Loucy (cell line): Measurements from ENCODE around the gene TRIO.

ENCODE experiments used
- H2AFZ ChIP-seq: fragments of 200-600 bp; sonication (generic); 2 replicates; pipeline ENCODE4 v1.6.0; 2016; ENCODE audit warnings: antibody characterized with exemption, mild to moderate bottlenecking, low read length, moderate library complexity
- H3F3A ChIP-seq: fragments of 200-600 bp; 2 replicates; pipeline ENCODE4 v1.6.0; 2016; ENCODE audit warnings: antibody characterized with exemption, low read depth, mild to moderate bottlenecking
- H3K27me3 ChIP-seq: fragments of 200-600 bp; sonication (generic); 2 replicates; pipeline ENCODE4 v1.6.1; 2014; ENCODE audit warnings: low read length, mild to moderate bottlenecking; ENCODE audit not compliant: insufficient read depth, poor library complexity, severe bottlenecking
- H3K36me3 ChIP-seq: fragments of 200-600 bp; sonication (generic); 2 replicates; pipeline ENCODE4 v1.6.1; 2016; ENCODE audit warnings: low read length; ENCODE audit not compliant: insufficient read depth
- H3K4me1 ChIP-seq: fragments of 200-600 bp; sonication (generic); 2 replicates; pipeline ENCODE4 v1.5.1; 2014; ENCODE audit warnings: low read length, mild to moderate bottlenecking; ENCODE audit not compliant: insufficient read depth, poor library complexity, severe bottlenecking
- H3K4me2 ChIP-seq: fragments of 200-600 bp; sonication (generic); 2 replicates; pipeline ENCODE4 v1.6.0; 2014; ENCODE audit warnings: antibody characterized with exemption, low read length, low read depth, mild to moderate bottlenecking; ENCODE audit not compliant: poor library complexity, severe bottlenecking
- H3K4me3 ChIP-seq: fragments of 200-600 bp; sonication (generic); 2 replicates; pipeline ENCODE4 v1.5.1; 2014; ENCODE audit warnings: low read length, mild to moderate bottlenecking, mixed read lengths; ENCODE audit not compliant: poor library complexity, severe bottlenecking
- H3K79me2 ChIP-seq: fragments of 200-600 bp; sonication (generic); 2 replicates; pipeline ENCODE4 v1.6.1; 2014; ENCODE audit warnings: low read length; ENCODE audit not compliant: insufficient read depth
- H3K9ac ChIP-seq: fragments of 200-600 bp; sonication (generic); 2 replicates; pipeline ENCODE4 v1.6.0; 2014; ENCODE audit warnings: mild to moderate bottlenecking, low read depth, low read length, moderate library complexity; ENCODE audit not compliant: poor library complexity, severe bottlenecking
- H3K9me2 ChIP-seq: fragments of 200-600 bp; sonication (generic); replicated peaks from 2 replicates; pipeline ENCODE4 v1.6.1; 2016; ENCODE audit warnings: low read depth, low read length, mixed read lengths
- H3K9me3 ChIP-seq: fragments of 200-600 bp; sonication (generic); 2 replicates; pipeline ENCODE4 v1.6.1; 2014; ENCODE audit warnings: mild to moderate bottlenecking, antibody characterized with exemption, low read length, low read depth; ENCODE audit not compliant: insufficient read depth
- H4K20me1 ChIP-seq: fragments of 200-600 bp; sonication (generic); 2 replicates; pipeline ENCODE4 v1.6.0; 2014; ENCODE audit warnings: antibody characterized with exemption, low read length, mild to moderate bottlenecking; ENCODE audit not compliant: insufficient read depth, poor library complexity, severe bottlenecking
- EZH2phosphoT487 ChIP-seq: fragments of 200-600 bp; IDR thresholded peaks from 2 replicates; pipeline ENCODE4 v1.6.1; 2018; ENCODE audit warnings: antibody characterized with exemption, mild to moderate bottlenecking, moderate library complexity, borderline replicate concordance
- TF ChIP-seq, protein P1 (sequence below): fragments of 200-600 bp; sonication (generic); conservative IDR thresholded peaks from 2 replicates; pipeline ENCODE4 v1.5.1; 2014; ENCODE audit warnings: mild to moderate bottlenecking, antibody characterized with exemption, low read length

TRIO gene

DNA sequence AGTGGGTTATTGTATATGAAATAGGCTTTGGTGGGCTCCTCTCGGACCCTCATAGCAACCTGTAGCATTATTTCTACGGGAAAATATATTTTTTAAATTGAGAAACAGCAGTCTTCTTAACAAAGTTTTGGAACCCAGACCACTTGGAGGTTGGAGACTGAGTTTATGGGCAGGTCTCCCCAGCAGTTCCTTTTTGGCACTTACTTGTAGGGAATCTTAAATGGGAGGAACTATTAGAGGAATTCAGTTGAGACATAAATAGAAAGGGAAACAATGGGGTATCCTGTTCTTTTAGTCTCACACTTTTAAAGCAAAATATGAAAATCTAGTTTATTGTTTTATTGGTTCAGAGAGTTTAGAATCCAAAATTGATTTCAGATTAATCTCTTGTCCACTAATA is 111.5 kb downstream of the TRIO start:
- H3K36me3 ChIP-seq: no peaks in the 10 kb centered on the region; the same call in 1 of the 2 replicates
- H3K4me3 ChIP-seq: no peak overlapping the region
- no peak overlapping the region for H3K9ac ChIP-seq
- no peaks in the 10 kb centered on the region for H3K27me3 ChIP-seq
- no peaks in the 10 kb centered on the region for H3F3A ChIP-seq
- H2AFZ ChIP-seq: no peak overlapping the region
- TF ChIP-seq EZH2phosphoT487: no peak
- TF ChIP-seq, protein P1, sequence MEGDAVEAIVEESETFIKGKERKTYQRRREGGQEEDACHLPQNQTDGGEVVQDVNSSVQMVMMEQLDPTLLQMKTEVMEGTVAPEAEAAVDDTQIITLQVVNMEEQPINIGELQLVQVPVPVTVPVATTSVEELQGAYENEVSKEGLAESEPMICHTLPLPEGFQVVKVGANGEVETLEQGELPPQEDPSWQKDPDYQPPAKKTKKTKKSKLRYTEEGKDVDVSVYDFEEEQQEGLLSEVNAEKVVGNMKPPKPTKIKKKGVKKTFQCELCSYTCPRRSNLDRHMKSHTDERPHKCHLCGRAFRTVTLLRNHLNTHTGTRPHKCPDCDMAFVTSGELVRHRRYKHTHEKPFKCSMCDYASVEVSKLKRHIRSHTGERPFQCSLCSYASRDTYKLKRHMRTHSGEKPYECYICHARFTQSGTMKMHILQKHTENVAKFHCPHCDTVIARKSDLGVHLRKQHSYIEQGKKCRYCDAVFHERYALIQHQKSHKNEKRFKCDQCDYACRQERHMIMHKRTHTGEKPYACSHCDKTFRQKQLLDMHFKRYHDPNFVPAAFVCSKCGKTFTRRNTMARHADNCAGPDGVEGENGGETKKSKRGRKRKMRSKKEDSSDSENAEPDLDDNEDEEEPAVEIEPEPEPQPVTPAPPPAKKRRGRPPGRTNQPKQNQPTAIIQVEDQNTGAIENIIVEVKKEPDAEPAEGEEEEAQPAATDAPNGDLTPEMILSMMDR: no peak
- no peaks in the 10 kb centered on the region for H3K9me3 ChIP-seq
- no peaks in the 10 kb centered on the region for H3K9me2 ChIP-seq
- peaks cover 25% of the 10 kb centered on the region for H4K20me1 ChIP-seq
- no peak overlapping the region for H3K4me2 ChIP-seq
- H3K4me1 ChIP-seq: peaks cover 45% of the 10 kb centered on the region
- H3K79me2 ChIP-seq: peaks cover 93% of the 10 kb centered on the region

DNA sequence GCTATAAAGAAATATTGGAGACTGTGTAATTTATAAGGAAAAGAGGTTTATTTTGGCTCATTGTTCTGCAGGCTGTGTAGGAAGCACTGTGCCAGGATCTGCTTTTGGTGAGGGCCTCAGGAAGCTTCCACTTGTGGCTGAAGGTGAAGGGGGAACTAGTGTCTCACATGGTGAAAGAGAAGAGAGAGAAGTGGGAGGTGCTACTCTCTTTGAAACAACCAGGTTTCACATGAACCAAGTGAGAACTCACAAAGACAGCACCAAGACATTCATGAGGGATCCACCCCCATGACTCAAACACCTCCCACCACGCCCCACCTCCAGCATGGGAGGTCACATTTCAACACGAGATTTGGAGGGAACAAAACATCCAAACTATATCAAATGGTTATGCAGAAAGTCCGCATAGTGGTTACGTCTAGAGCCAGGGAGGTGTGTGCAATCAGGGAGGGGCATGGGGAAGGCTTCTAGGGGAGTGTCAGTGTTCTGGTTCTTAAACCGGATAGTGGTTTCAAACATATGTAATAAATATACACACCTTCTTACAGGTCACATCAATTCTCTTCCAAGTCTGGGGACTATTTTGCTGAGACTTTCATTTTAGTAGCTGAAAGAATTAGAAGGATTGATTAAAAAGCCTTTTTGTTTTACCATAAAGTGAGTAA is 113.0 kb downstream of the TRIO start:
- Histone ChIP-seq H3F3A (peaks cover 6% of the 10 kb centered on the region; the same call in 1 of the 2 replicates), H3K4me3 (no peak overlapping the region), H3K36me3 (no peaks in the 10 kb centered on the region; the same call in 1 of the 2 replicates), H3K9me3 (no peaks in the 10 kb centered on the region), H4K20me1 (peaks cover 19% of the 10 kb centered on the region), H3K9me2 (no peaks in the 10 kb centered on the region), H3K4me2 (no peak overlapping the region), H2AFZ (no peak overlapping the region), H3K27me3 (no peaks in the 10 kb centered on the region), H3K9ac (no peak overlapping the region), H3K79me2 (peaks cover 94% of the 10 kb centered on the region; the same call in 1 of the 2 replicates), H3K4me1 (peaks cover 43% of the 10 kb centered on the region)
- no peak for TF ChIP-seq EZH2phosphoT487
- TF ChIP-seq, protein P1: no peak

DNA sequence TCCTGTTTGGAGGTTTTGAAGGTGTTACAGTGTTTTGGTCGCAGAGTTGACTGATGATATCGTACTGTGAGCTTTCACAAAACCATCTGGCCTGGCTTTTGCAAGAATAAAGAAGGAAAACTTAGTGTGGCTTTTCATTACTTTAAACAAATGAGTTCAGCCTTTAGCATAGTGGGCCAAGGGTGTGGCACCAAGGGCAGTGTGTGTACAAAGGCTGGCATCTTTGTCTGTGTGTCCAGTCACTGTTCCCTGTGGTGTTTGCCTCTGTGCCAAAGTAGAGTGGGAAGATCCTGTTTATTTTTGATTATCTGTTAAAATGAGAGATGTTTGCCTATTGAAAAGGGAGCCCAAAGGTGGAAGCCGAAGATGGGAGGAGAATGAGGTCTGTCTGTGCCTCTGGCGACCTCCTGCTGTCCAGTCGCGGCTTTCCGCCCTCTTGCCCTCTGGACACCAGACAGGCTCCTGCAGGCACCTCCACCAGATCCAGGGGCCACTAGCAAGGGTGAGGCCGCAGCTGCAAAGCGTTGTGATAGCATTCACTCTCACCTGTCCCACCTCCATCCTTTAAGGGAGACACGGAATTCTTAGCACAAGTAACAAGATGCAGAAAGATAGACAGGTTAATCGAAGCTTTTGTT is 113.7 kb downstream of the TRIO start:
- no peak overlapping the region for H3K4me3 ChIP-seq
- no peaks in the 10 kb centered on the region for H3K9me3 ChIP-seq
- H3K36me3 ChIP-seq: no peaks in the 10 kb centered on the region; the same call in 1 of the 2 replicates
- H2AFZ ChIP-seq: no peak overlapping the region
- H3K4me1 ChIP-seq: peaks cover 44% of the 10 kb centered on the region
- H3K27me3 ChIP-seq: no peaks in the 10 kb centered on the region
- H3F3A ChIP-seq: peaks cover 6% of the 10 kb centered on the region; the same call in 1 of the 2 replicates
- H3K9ac ChIP-seq: no peak overlapping the region
- no peaks in the 10 kb centered on the region for H3K9me2 ChIP-seq
- no peak overlapping the region for H3K4me2 ChIP-seq
- peaks cover 94% of the 10 kb centered on the region; the same call in 1 of the 2 replicates for H3K79me2 ChIP-seq
- no peak for TF ChIP-seq EZH2phosphoT487
- TF ChIP-seq, protein P1: no peak
- H4K20me1 ChIP-seq: peaks cover 16% of the 10 kb centered on the region
